Heart left ventricle (tissue), 13 donors: ENCODE results near the gene CPM.

ENCODE experiments used
- CTCF ChIP-seq, 12 donors: fragments of 200-600 bp; sonication (generic) in 4 of 12; IDR thresholded peaks; one replicate each; pipeline versions ENCODE4 v1.5.0 to v1.8.0; 2018 to 2022; ENCODE audit warnings: antibody characterized with exemption in 12 of 12, mild to moderate bottlenecking in 5 of 12
- POLR2A ChIP-seq, 2 donors: fragments of 450-650 bp; IDR thresholded peaks; one replicate each; pipeline ENCODE4 v1.6.1; 2017; ENCODE audit warnings: antibody characterized with exemption in 2 of 2, mild to moderate bottlenecking in 2 of 2, moderate library complexity in 2 of 2
- donor health status: ischemic (EF 13 %, LVEDD 7.1; RV severe dilation, severe dysfunction).
- donor health status: DM: no; HTN: yes; CAD: no.
- donor health status: DM: no; HTN: no; CAD: no.
- donor health status: ischemic (EF 25% LVEDD 6.9; RV normal size, moderate dysfunction).
- donor health status: ischemic (EF 25% LVEDD 5.7; RV mildly dilated, moderate dysfunction).
- donor health status: ischemic (EF 35%, LVEDD 5.7; RV mildly dilated, moderate dysfunction).
- donor health status: nonischemic (EF 11% LVEDD 7.7; RV severe dilation, severe dysfunction).
- donor health status: DM: yes; HTN: yes; CAD: no.
- donor health status: PGD.
- donor health status: ischemic (EF 29% LVEDD 5.4; RV normal size, mild dysfunction).
- donor health status: nonischemic (EF 23%, LVEDD 6.1; RV moderate dilation, normal function).

- TF ChIP-seq POLR2A (IDR thresholded peaks at IDR 0.05) (no peak), CTCF (IDR thresholded peaks at IDR 0.05) (no peak)
Observed at GRCh38 chr12:68924546-68924945, 8.4 kb downstream of the CPM start.
